Stimulated activated CD4-positive, alpha-beta T cell treated with anti-CD3 and anti-CD28 coated beads, Interleukin-2, amount 100 ng/mL, for 24 hours (primary cell): ENCODE data around the gene SH2D7.

Source experiments
- DNase-seq, 2 donors: peaks; one replicate each; pipeline ENCODE4 v3.0.0-alpha.2; 2020

SH2D7 gene

DNA sequence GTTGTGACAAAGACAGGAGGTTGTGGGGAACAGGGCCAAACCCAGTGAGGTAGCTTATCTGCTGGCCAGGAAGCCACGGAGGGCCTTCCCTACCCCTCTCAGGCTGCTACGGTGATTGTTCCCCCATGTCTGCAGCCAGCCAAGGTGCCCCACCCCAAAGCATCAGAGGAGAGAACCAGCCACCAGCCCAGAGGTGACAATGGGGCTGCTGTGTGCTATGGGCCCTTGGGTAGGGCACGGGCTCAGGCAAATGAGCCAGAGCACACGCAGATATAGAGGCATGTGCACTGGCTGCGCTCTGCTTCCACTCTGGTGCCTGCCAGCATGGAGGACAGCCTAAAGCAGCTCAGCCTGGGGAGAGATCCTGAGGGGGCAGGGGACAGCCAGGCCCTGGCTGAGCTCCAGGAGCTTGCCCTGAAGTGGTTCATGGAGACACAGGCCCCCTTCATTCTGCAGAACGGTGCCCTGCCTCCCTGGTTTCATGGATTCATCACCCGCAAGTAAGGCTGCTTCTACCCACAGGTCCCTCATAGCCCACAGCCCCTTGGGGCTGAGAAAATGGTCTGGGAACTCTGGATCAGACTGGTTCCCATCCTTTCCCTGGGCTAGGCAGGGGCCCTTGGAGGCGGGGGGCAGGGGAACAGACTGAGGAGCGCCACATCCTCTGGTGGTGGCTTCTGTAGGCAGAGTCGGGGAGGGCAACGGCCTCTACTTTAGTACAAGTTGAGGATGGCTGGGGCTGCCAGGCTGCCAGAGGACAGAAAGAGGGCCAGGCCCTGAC is at the start of gene SH2D7:
Gene SH2D7 (plus strand): TSS at position 301 of the 781 bp plus-strand sequence. CDS start 24 bp downstream, at position 325.
- no peak for DNase-seq

DNA sequence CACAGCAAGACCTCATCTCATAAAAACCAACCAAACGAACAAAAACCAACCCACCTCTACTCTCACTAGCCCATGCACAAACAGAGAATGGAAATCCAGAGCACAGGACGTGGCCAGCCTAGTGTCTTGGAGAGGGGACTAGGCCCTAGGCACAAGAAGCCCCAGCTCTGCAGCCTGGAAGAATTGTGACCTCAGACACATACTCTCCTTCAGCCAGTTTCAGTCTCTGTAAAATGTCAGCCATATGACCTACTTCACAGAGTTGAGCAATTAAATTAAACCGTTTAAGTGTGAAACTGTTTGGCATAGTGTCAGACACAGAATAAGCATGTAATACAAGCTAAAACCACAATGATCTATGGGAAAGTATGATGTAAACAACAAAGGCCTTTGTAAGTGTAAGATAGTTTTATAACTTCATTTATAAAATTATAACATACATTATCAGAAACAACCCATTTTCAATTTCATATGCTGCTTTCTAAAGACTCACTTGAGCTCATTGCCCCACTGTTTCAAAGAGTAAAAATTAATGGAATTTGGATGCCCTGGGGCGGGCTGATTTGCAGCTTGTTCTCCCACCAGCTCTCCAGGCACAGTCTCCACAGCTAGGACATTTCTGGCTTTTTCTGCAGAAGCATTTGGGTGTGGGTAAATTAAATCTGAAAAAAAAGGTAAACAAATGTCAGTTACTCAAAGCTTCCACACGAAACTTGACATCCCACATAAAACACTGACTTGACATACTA is 47.8 kb upstream of the SH2D7 start:
- DNase-seq = no peak

DNA sequence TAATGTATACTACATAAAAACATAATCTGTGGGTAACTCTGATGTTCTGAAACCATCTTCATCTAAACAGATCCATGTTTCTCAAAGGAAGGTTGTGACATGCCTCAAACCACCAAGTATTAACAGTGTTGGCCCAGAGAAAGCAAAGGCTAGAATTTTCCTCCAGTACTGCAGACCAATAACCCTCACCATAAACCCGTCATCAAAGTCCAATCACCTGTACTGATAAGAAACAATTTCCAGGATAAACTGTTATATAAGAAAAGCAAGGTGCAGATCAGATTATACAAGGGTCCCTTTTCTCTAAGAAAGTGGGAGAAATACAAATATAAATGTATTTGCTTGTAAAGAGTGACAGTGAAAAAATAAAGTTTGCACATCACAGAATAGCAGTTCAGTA is 47.2 kb upstream of the SH2D7 start:
- DNase-seq = no peak

DNA sequence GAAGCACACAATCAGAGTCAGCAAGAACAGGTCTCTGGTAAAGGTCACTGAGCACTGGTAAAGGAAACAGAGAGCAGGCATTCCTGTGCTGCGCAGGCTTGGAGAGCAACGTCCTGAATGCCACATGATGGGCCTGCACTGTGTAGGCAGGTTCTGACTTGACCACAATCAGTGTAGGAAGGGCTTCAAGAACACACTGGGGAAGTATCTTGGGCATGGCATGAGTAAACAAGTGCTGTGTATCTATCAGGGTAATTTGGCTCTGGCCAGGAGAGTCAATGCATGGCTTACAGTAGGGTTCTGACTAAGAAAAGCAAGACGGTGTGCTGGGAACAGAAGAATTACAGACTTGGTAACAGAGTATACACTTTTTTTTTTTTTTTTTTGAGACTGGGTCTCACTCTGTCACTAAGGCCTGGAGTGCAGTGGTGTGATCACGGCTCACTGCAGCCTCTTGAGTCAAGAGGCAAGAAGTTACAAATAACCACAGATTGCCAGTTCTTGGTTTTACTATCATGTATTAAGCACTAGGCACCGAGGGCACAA is 45.5 kb upstream of the SH2D7 start:
- no peak for DNase-seq

DNA sequence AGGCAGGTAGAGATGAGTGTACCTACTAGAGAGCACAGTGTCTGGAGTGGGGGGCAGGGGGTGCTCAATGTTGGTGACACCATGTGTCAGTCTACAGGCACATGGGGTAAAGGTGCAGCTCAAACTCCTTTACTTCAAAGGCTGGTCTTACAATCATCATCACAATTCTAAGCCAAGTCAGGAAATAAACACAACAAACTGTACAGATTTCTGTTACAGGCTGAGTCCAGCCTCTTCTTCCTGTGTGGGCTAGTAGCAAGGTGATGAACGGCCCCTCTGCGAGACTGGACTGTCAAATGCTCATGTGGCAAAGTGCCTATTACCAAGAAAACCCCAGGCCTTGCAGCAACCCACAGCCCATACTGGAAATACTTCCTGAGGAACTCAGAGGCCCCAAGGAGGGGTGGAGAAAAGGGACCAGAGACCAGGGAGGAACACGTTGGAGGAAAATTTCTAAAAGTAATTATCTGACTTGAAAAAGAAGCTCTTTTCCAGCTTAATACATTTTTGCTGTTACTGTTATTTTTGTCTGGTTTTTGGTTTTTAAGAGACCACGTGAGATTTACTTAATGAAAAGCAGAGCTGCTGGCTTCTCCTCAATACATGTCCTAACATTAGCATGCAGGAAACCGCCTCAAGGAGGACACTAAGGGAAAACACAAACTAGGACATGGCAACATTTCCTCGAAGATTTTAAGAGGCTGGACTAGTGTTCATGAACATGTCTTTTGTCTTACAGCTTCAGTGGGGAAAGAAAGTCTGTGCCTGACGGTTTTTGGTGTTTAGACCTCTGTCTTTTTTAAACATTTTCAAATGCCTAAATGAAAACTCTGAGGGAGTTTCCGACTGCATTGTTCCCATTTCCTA is 44.4 kb upstream of the SH2D7 start:
- no peak for DNase-seq

DNA sequence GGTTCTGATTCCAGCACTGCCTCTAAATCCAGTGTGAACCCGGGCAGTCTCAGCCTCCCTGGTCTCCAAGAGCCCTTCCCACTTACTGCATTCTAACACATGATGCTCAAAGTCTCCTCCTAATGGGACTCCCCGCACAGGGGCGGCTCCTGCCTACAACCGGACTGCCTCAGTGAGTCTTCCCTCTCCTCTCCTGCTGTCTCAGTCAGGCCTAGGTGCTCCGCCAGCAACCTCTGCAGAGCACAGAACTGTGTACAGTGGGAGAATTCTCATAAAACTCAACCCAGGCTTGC is 43.8 kb upstream of the SH2D7 start:
- no peak for DNase-seq

DNA sequence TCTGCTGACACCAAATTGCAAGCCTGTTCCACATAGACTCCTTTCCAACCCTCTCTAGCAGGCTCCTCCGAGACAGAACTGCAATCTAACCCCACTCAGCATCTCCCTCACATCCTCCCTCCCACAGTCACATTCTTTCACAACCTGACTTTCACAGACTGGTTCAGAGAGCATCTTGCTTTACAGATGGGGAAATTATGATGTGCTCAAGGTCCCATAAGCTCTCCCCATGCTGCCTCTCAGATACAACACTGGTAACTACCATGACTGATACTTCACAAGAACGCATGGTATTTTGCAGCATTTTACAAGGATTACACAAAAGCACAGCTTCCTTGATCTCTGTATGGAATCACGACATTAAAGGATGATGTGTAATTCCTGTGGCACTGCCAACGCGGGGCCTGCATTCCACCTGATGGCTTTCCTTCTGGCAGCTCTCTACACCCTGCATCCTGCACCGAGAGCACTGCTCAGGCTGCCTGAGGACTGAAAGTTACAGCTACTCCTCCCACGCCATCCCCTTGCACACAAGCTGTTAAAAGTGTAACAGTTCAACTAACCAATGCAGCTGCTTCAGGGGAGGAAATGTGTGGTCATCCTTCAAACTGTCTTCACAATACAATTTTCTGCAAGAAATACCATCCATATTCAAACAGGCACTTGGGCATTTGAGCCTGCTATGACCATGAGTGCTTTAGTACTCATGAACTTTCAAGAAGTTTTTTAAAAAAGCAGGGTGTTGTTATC is 42.5 kb upstream of the SH2D7 start:
- peak; percentile 68 to 73 for DNase-seq

DNA sequence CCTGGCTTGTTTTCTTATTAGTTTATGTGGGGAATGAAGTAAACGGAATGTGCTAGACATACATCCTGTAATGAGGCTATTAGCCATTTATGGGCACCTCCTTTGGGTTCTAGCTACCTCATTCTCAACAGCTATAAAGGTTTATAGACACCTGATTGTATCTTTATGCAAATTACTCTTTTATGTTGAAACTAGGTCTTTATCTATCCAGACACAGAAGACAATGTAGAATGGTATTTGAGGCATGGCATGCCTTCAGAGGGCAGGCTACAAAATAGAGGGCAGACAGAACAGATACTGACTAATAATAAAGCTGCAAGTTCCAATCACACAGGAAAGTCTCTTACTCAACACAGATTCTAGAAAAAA is 41.9 kb upstream of the SH2D7 start:
- no peak for DNase-seq

DNA sequence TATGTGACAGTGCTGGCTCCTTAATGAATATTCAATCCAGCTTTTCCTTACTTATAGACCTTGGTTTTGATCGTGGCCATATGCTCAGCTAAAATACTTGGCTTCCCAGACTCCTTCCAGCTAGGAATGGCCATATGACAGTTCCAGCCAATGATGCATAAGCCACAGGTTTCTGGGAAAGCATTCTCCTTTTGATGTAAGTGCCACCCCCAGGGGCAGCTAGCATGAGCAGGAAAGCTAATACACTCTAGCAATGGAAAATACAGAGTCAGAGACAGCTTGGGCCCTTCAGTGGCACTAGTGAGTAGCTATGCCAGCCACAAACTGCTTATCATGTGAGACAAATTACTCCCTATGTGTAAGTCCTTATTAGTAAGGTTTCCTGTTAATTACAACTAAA is 41.5 kb upstream of the SH2D7 start:
- DNase-seq = no peak

DNA sequence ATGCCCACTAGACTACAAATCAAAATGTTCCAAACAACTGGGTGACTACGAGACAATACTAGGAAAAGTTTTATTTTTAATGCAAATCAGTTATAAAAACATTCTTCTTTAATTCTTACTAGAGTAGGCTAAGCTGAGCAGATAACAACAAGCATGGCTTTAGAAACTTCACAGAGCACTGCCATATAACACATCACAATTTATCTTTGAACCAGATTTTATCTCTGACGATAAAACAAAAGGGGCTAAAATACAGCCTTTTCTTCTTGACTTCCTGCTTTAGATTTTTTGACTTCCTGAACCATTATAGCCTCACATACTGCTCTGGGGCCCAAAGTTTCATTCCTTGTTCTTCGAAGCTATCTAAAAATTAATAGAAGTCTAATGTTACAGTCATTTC is 40.8 kb upstream of the SH2D7 start:
- no peak for DNase-seq

DNA sequence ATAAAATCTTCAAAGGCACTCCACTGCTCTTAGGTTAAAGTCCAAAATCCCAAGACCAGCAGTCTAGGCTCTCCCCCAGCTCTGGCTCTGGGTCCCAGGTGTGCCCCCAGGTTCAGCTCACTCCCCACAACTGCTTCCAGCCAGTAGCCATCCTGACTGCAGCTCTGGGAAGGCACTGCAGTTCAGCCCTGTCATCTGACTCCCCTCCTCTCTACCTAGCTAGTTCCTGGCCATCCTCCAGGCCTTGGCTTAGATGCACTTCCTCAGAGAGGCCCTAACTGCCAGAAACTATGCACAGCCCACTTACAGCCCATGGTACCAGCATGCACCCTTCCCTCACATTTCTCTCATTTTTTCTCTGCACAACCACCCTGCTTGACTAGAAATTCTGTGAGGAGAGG is 40.4 kb upstream of the SH2D7 start:
- DNase-seq = no peak

DNA sequence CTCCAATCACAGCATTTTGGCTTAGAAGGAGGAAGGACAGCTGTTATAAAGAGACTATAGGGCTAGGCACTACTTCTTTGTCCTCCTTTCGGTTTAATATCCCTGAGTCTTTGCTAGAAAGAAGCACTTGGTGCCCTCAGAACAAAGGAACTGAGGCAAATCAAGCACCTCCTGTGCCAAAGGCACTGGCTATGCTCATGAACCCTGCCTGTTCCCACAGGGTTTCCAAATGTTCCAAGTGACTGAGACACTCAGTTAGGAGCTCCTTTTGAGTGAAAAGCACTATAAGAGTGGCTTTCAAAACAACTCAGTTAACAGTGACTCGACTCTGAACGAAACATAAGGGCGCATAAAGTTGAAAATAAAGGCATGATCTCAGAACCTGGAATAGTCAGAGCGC is 39.8 kb upstream of the SH2D7 start:
- no peak for DNase-seq

DNA sequence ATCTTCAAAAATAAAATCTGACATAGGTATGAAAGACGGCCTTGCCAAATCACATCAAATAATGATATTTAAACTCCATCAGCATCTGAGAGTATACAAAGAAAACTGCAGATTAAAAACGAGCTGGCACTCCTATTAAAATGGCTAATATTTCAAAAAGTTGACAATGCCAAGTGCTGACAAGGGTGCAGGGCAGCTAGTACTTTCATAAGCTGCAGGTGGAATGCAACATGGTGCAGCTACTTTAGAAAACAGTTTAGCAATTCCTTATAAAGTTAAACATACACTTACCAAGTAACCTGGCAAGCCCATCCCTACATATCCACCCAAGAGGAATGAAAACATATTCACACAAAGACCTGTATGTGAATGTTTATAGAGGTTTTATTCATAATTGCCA is 37.8 kb upstream of the SH2D7 start:
- DNase-seq = no peak

DNA sequence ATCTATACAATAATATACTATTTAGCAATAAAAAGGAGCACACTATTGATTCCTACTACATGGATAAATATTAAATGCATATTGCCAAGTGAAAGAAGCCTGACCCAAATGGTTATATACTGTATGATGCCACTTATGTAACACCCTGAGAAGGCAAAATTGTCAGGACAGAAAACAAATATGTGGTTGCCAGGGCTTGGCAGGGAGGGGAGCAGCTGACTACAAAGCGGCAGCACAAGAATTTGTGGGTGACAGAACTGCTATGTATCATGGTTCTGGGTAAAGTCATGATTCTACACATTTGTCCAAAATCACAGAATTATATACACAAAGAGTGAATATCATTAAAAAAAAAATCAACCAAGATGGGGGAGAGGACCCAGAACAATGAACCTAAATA is 37.4 kb upstream of the SH2D7 start:
- DNase-seq = no peak

DNA sequence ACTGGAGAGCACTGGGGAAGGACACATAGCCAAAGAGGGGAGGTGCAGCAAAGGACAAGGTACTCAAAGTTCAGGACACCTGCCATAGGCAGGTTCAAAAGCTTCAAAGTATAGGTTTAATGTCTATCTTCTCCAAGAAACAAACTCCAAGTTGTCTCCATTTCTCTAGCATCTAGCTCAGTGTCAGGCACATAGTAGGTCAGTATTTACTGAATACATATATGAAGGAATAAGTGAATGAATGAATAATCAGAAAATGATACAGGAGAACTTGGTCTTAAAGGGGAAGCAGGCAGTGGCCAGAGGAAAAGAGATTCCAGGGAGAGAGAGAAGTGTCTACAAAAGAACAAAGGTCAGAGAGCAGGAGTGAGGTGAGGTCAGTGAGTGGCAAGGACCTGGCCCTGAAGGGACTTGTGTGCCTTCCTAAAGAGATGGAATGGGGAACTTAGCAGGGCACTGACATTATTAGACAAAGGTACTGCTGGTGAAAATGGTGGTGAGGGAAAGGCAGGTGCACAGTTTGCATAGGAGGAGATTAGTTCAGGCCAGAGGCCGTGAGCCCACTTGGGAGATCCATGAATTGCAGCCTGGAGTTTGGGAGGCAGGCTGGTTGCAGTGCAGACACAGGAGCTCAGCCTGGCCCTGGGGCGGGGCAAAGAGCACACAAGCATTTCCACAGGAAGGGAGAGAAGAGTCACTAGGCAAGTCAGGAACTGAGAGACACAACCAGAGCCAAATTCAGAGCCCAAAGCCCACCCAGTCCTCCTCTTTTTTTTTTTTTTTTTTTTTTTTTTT is 36.2 kb upstream of the SH2D7 start:
- DNase-seq = no peak

DNA sequence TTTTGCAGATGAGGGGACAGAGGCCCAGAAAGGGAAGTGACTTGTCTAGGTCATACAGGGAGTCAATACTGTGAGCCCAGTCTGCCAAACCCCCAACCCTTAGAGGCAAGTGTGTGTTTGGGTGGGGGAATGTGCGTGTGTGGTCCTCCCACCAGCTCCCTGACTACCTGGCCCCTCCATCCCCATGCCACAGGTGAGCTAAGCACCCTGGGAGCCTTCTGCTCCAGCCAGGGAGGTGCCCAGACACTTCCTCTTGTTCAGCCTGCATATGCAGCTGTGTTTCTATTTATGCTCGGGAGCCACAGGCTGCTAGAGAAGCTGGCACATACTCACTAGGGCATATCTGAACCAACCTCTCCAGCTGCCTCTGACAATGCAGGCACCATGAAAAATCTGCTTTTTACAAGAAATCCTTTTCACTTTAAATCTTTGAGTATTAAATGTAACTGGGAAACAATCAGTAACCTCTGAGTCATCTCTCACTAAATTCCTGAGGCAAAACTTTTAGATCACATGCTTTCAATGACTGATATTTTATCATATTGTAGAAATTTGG is 35.6 kb upstream of the SH2D7 start:
- no peak for DNase-seq

DNA sequence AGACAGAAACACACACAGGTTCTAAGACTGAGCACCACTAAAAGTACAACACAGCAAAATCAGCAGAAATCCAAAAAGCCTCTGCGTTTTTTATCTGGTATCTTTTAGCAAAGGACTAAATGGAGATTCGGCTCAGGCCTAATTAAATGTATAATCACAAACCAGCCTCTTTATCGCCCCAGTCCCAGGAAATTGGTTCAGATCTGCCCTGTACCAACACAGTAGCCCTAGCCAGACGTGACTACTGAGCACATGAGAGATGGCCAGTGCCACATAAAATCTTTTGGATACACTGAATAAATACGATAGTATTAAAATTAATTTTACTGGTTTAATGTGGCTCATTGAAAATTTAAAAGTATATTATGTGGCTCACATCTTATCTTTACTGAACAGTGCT is 34.6 kb upstream of the SH2D7 start:
- no peak for DNase-seq

DNA sequence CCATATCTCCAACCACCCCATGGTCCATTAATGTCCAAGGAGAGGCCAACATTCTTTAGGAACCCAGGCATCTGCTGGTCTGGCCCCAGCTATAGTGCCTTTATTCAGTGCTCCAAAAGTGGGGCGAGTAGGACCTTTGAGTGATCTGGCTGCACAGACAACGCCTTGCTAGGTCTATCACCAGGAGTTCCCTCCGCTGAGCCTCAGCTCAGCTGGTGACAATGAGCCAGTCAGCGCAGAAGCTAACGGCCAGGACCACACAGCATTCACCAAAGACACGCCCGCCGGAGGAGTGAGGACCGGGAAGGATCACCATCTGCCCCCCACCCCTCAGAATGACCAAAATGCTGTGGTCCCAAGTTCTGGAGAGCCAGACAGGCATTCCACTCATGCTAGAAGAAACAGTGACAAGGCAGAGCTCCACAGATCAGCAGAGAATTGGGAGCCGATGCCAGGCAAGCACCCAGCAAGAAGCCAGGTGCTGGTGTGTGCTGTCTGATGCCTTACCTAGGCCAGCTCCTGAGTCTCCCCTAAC is 33.9 kb upstream of the SH2D7 start:
- no peak for DNase-seq

DNA sequence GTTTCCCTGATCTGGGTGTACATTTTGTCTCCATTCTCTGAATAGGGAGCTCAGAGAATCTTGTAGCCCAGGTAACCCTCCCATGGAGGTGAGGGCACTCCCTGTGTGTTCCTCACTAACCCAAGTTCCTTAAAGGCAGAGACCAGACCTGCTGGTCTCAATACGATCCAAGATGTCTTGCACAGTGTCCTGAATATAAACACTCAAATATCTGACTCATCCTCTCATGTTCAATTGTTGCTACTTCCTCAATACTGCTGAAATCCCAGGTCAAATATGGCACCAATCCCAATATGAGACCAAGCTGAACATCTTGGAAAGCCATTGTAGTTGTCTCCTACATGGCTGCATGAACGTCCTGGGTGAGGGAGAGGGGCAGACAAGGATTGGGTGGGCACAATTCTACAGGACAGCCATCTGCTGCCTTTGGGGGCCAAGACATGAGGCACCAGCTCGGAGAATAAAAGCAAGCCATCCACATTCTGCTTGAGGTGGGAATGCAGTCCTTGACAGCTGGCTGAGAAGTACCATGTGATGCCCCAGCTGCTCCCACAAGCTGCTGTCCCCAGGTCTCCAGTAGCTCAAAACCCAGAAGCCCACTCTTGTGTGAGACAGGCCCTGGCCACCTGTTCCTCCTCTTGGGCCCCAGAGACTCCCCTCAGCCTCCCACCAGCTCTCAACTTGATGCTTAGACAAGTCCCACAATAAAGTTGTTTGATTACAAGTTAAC is 33.1 kb upstream of the SH2D7 start:
- DNase-seq = no peak

DNA sequence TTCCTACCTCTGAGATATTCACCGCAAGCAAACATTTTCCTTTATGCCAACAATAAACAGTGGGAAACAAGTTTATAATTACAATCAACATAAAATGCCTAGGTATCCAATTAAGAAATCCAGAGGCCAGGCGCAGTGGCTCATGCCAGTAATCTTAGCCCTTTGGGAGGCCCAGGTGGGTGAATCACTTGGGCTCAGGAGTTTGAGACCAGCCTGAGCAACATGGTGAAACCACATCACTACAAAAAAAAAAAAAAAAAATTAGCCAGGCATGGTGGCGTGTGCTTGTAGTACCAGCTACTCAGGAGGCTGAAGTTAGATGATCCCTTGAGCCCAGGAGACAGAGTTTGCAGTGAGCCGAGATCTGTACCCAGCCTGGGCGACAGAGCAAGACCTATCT is 32.1 kb upstream of the SH2D7 start:
- DNase-seq = no peak
